Suprapubic skin (tissue), 4 donors: ENCODE measurements around the gene CMKLR1. TPM values are rescaled to one million over a fixed set of nuclear protein-coding genes. Genes with fewer than 3 reads are reported as not detected.

Experiments
- DNase-seq, 2 donors: peaks; one replicate each; pipeline ENCODE4 v3.0.0-alpha.2; 2019; ENCODE audit warnings: low spot score in 2 of 2
- H3K27ac ChIP-seq: fragments of 200-600 bp; sonication (generic); one replicate; pipeline ENCODE4 v1.5.1; 2019
- H3K27me3 ChIP-seq: fragments of 200-600 bp; sonication (generic); one replicate; pipeline ENCODE4 v1.5.1; 2019
- H3K36me3 ChIP-seq: fragments of 200-600 bp; sonication (generic); one replicate; pipeline ENCODE4 v1.5.1; 2019
- H3K4me1 ChIP-seq: fragments of 200-600 bp; sonication (generic); one replicate; pipeline ENCODE4 v1.5.1; 2019
- H3K4me3 ChIP-seq: fragments of 200-600 bp; sonication (generic); one replicate; pipeline ENCODE4 v1.5.1; 2019; ENCODE audit warnings: mild to moderate bottlenecking
- H3K9me3 ChIP-seq: fragments of 200-600 bp; sonication (generic); one replicate; pipeline ENCODE4 v1.5.1; 2019
- CTCF ChIP-seq, 2 donors: fragments of 200-600 bp in 1 of 2; fragments of 450-650 bp in 1 of 2; sonication (generic) in 1 of 2; IDR thresholded peaks; one replicate each; pipeline ENCODE4 v1.5.1; 2016 to 2019; ENCODE audit warnings: antibody characterized with exemption in 2 of 2, mild to moderate bottlenecking in 1 of 2, moderate library complexity in 1 of 2
- EP300 ChIP-seq: sonication (generic); formaldehyde crosslinking; IDR thresholded peaks from one replicate; pipeline ENCODE4 v1.6.1; 2017; ENCODE audit warnings: antibody characterized with exemption
- POLR2A ChIP-seq, 2 donors: fragments of 450-650 bp; IDR thresholded peaks; one replicate each; pipeline ENCODE4 v1.6.1; 2017; ENCODE audit warnings: antibody characterized with exemption in 2 of 2, mild to moderate bottlenecking in 2 of 2, moderate library complexity in 2 of 2
- POLR2AphosphoS5 ChIP-seq, 3 donors: sonication (generic); formaldehyde crosslinking; IDR thresholded peaks; one replicate each; pipeline ENCODE4 v1.6.1; 2017; ENCODE audit warnings: antibody characterized with exemption in 3 of 3
- WGBS: methylation state at CpG from one replicate; pipeline ENCODE4 v1.1.5; 2018; 5-methylcytosine and 5-hydroxymethylcytosine counted together
- total RNA-seq, 4 donors: library from RNA; depleted of rRNA; stranded (reverse); fragments of >200 nt; gene quantifications; one replicate each; pipeline ENCODE4 v1.1.0, GENCODE V29; 2016

CMKLR1 gene
- total RNA-seq, 4 donors from 2014 or later, result 2.1 to 5.2 (median 3.4) TPM

GRCh38 chr12:108327621-108328344, 11.3 kb downstream of the CMKLR1 start:
- TF ChIP-seq EP300, result no peak
- TF ChIP-seq POLR2AphosphoS5 (IDR thresholded peaks at IDR 0.05), result no peak
- TF ChIP-seq CTCF (IDR thresholded peaks at IDR 0.05), result no peak
- TF ChIP-seq POLR2A (IDR thresholded peaks at IDR 0.05), result no peak
- peaks cover 1% of the 10 kb centered on the region for H3K27me3 ChIP-seq
- WGBS, result 62% methylated on average over 15 of the region's 15 CpGs
- no peak for DNase-seq
- H3K4me1 ChIP-seq, result peaks cover 14% of the 10 kb centered on the region
- peak overlapping the region; percentile 32 for H3K27ac ChIP-seq
- no peak overlapping the region for H3K4me3 ChIP-seq
- H3K9me3 ChIP-seq, result no peaks in the 10 kb centered on the region
- H3K36me3 ChIP-seq, result no peaks in the 10 kb centered on the region

- Histone ChIP-seq H3K4me1 (peaks cover 12% of the 10 kb centered on the region), H3K27me3 (peaks cover 3% of the 10 kb centered on the region), H3K4me3 (no peak overlapping the region), H3K9me3 (no peaks in the 10 kb centered on the region), H3K27ac (no peak overlapping the region), H3K36me3 (no peaks in the 10 kb centered on the region)
- TF ChIP-seq CTCF (IDR thresholded peaks at IDR 0.05), result no peak
- no peak for TF ChIP-seq EP300
- no peak for DNase-seq
- WGBS, result 69% methylated on average over 2 of the region's 2 CpGs
These were observed 12.8 kb downstream of the CMKLR1 start for GRCh38 chr12:108326254-108326750.

- TF ChIP-seq POLR2AphosphoS5 (IDR thresholded peaks at IDR 0.05), result no peak
- no peak for TF ChIP-seq CTCF (IDR thresholded peaks at IDR 0.05)
- no peak for TF ChIP-seq POLR2A (IDR thresholded peaks at IDR 0.05)
- TF ChIP-seq EP300, result no peak
- Histone ChIP-seq H3K36me3 (no peaks in the 10 kb centered on the region), H3K4me1 (peaks cover 12% of the 10 kb centered on the region), H3K4me3 (no peak overlapping the region), H3K27ac (no peak overlapping the region), H3K9me3 (no peaks in the 10 kb centered on the region), H3K27me3 (peaks cover 7% of the 10 kb centered on the region)
- DNase-seq, result no peak
- 74% methylated on average over 3 of the region's 3 CpGs for WGBS
These were observed 13.6 kb downstream of the CMKLR1 start for GRCh38 chr12:108325549-108325948.

GRCh38 chr12:108325018-108325358, 14.1 kb downstream of the CMKLR1 start:
- no peaks in the 10 kb centered on the region for H3K36me3 ChIP-seq
- H3K4me3 ChIP-seq, result no peak overlapping the region
- DNase-seq, result no peak
- no peak for TF ChIP-seq POLR2A (IDR thresholded peaks at IDR 0.05)
- TF ChIP-seq EP300, result no peak
- TF ChIP-seq POLR2AphosphoS5 (IDR thresholded peaks at IDR 0.05), result no peak
- TF ChIP-seq CTCF (IDR thresholded peaks at IDR 0.05), result no peak
- WGBS, result 59% methylated on average over 5 of the region's 5 CpGs
- no peaks in the 10 kb centered on the region for H3K9me3 ChIP-seq
- H3K27ac ChIP-seq, result no peak overlapping the region
- H3K4me1 ChIP-seq, result peaks cover 12% of the 10 kb centered on the region
- peaks cover 7% of the 10 kb centered on the region for H3K27me3 ChIP-seq

GRCh38 chr12:108324351-108325017, 14.6 kb downstream of the CMKLR1 start:
- WGBS, result 81% methylated on average over 8 of the region's 8 CpGs

More at GRCh38 chr12:108324351-108325017, 14.6 kb downstream of the CMKLR1 start:
- Histone ChIP-seq H3K4me3 (no peak overlapping the region), H3K9me3 (no peaks in the 10 kb centered on the region), H3K27me3 (peaks cover 7% of the 10 kb centered on the region), H3K36me3 (no peaks in the 10 kb centered on the region), H3K27ac (no peak overlapping the region), H3K4me1 (peaks cover 12% of the 10 kb centered on the region)
- DNase-seq, result no peak
- TF ChIP-seq CTCF (IDR thresholded peaks at IDR 0.05) (no peak), POLR2A (IDR thresholded peaks at IDR 0.05) (no peak), EP300 (no peak), POLR2AphosphoS5 (IDR thresholded peaks at IDR 0.05) (no peak)
